Body of pancreas (tissue), 4 donors: ENCODE results near the gene ABHD6.

ENCODE experiments used
- CTCF ChIP-seq, 7 experiments: fragments of 450-650 bp in 4 of 7; fragments of 200-600 bp in 3 of 7; sonication (generic) in 3 of 7; IDR thresholded peaks; one replicate each; pipeline ENCODE4 v1.5.1; 2016 to 2019; ENCODE audit warnings: antibody characterized with exemption in 7 of 7
- POLR2A ChIP-seq, 3 donors: fragments of 450-650 bp; IDR thresholded peaks; one replicate each; pipeline ENCODE4 v1.6.1; 2016; ENCODE audit warnings: antibody characterized with exemption in 3 of 3, mild to moderate bottlenecking in 2 of 3

GRCh38 chr3:58274027-58274614 lies 36.5 kb downstream of the ABHD6 start:
- TF ChIP-seq POLR2A (IDR thresholded peaks at IDR 0.05), result no peak
- TF ChIP-seq CTCF (IDR thresholded peaks at IDR 0.05), result no peak
